Stomach (tissue), 9 donors: ENCODE measurements around the gene C9orf40. TPM values are rescaled to one million over a fixed set of nuclear protein-coding genes. Genes with fewer than 3 reads are reported as not detected.

Experiments used
- DNase-seq, 2 donors: peaks; one replicate each; pipeline versions ENCODE4 v3.0.0 to v3.0.0-alpha.2; 2013 to 2019
- H3K27ac ChIP-seq, 5 donors: fragments of 200-600 bp in 4 of 5; sonication (generic) in 4 of 5; one replicate each; pipeline ENCODE4 v1.5.1; 2013 to 2019; ENCODE audit warnings: mild to moderate bottlenecking in 1 of 5, moderate library complexity in 1 of 5
- H3K27me3 ChIP-seq, 3 donors: fragments of 200-600 bp; sonication (generic); one replicate each; pipeline ENCODE4 v1.5.1; 2017 to 2019; ENCODE audit warnings: mixed run types in 1 of 3
- H3K36me3 ChIP-seq, 4 donors: fragments of 200-600 bp; sonication (generic); 1 replicate in 3 of 4; 2 replicates in 1 of 4; pipeline ENCODE4 v1.5.1; 2016 to 2019
- H3K4me1 ChIP-seq, 4 donors: fragments of 200-600 bp; sonication (generic); one replicate each; pipeline ENCODE4 v1.5.1; 2016 to 2019
- H3K4me3 ChIP-seq, 4 donors: fragments of 200-600 bp; sonication (generic) in 3 of 4; one replicate each; pipeline ENCODE4 v1.5.1; 2016 to 2019; ENCODE audit warnings: mild to moderate bottlenecking in 1 of 4
- H3K9me3 ChIP-seq, 4 donors: fragments of 200-600 bp; sonication (generic); one replicate each; pipeline ENCODE4 v1.5.1; 2016 to 2019
- CTCF ChIP-seq, 7 experiments: fragments of 450-650 bp in 4 of 7; fragments of 200-600 bp in 3 of 7; sonication (generic) in 3 of 7; IDR thresholded peaks; one replicate each; pipeline ENCODE4 v1.5.1; 2016 to 2019; ENCODE audit warnings: antibody characterized with exemption in 7 of 7, control low read depth in 2 of 7, mild to moderate bottlenecking in 1 of 7
- EP300 ChIP-seq: sonication (generic); formaldehyde crosslinking; IDR thresholded peaks from one replicate; pipeline ENCODE4 v1.6.1; 2017; ENCODE audit warnings: antibody characterized with exemption
- POLR2A ChIP-seq, 4 donors: fragments of 450-650 bp; IDR thresholded peaks; one replicate each; pipeline ENCODE4 v1.6.1; 2016; ENCODE audit warnings: antibody characterized with exemption in 4 of 4, control low read depth in 2 of 4, mild to moderate bottlenecking in 1 of 4, moderate library complexity in 1 of 4
- POLR2AphosphoS5 ChIP-seq, 3 donors: sonication (generic); formaldehyde crosslinking; IDR thresholded peaks; one replicate each; pipeline ENCODE4 v1.6.1; 2016; ENCODE audit warnings: antibody characterized with exemption in 3 of 3
- WGBS, 5 donors: extraction: QIAGEN DNeasy Blood & Tissue Kit in 3 of 5; methylation state at CpG; one replicate each; pipeline versions ENCODE4 v1.1.5 to v1.1.7; 2013 to 2018; 5-methylcytosine and 5-hydroxymethylcytosine counted together
- intact Hi-C: fragments of 100-400 bp; cut with DNase I; formaldehyde crosslinking; loops from one replicate; pipeline ENCODE4 v1.15.1; 2023; ENCODE audit warnings: low total_unique reads
- polyA plus RNA-seq, 3 donors: library from polyadenylated mRNA; stranded (reverse); fragments of 200-250 nt; gene quantifications; one replicate each; pipeline ENCODE4 v1.2.3, GENCODE V29; 2013
- total RNA-seq, 5 donors: library from RNA; depleted of rRNA; stranded (reverse); fragments of >200 nt; gene quantifications; one replicate each; pipeline versions ENCODE4 v1.1.0 to v1.2.3, GENCODE V29; 2014 to 2016
- donor health status: healthy with polysubstance abuse.
- donor health status: Bipolar disorder and iron deficiency.
- donor health status: healthy.

C9orf40 gene
- total and polyA plus RNA-seq, 8 donors: 1.4 to 3.3 (median 2.2) TPM; not detected in 3

GRCh38 chr9:74985041-74985440 is 32.3 kb upstream of the C9orf40 start:
- Histone ChIP-seq H3K4me1 (peaks cover 0 to 6% (median 0%) of the 10 kb centered on the region in 4 donors), H3K27ac (no peak overlapping the region), H3K36me3 (peaks cover 0 to 37% (median 24%) of the 10 kb centered on the region in 4 donors), H3K9me3 (no peaks in the 10 kb centered on the region), H3K4me3 (no peak overlapping the region), H3K27me3 (no peaks in the 10 kb centered on the region)
- intact Hi-C loops: no loop called here
- TF ChIP-seq CTCF (IDR thresholded peaks at IDR 0.05) (no peak), POLR2AphosphoS5 (IDR thresholded peaks at IDR 0.05) (no peak), POLR2A (IDR thresholded peaks at IDR 0.05) (no peak), EP300 (no peak)
- no peak for DNase-seq

DNA sequence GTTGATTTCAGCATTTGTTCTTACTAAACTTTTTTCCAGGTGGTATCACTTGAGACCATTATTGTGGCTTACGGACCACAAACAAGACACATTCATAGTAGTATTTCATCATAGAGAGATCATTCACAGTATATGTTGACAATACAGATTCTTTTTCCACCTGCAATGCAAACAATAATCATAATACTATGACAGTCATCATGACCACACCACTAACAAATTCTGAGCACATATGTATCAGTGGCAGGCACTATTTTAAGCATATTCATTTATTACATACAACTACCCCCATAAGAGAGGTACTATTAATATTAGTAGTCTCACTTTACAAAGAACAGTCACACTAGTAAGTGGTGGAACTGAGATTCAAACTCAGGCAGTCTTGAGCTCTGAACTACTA is 31.0 kb upstream of the C9orf40 start:
- intact Hi-C loops: no loop called here

DNA sequence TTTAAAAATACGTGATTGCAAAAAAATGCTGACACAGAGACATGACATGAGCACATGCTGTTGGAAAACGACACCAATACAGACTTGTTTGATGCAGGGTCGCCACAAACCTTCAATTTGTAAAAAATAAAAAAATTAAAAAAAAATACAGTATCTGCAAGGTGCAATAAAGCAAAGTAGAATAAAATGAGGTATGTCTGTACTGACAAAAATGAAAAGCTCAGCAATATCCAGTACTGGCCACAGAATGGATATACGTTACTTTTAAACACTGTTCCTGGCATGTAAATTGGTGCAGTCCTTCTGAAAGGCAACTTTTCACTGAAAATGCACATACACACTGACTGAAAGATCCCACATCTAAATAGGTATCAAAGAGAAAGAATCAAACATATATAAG is 27.1 kb upstream of the C9orf40 start:
- TF ChIP-seq POLR2AphosphoS5 (IDR thresholded peaks at IDR 0.05): no peak
- TF ChIP-seq EP300: no peak
- TF ChIP-seq POLR2A (IDR thresholded peaks at IDR 0.05): no peak
- no peak for TF ChIP-seq CTCF (IDR thresholded peaks at IDR 0.05)

More for the DNA sequence above, 31.0 kb upstream of the C9orf40 start:
- no peak overlapping the region for H3K27ac ChIP-seq
- H3K4me1 ChIP-seq: peaks cover 0 to 6% (median 0%) of the 10 kb centered on the region in 4 donors
- H3K36me3 ChIP-seq: peaks cover 0 to 40% (median 32%) of the 10 kb centered on the region in 4 donors
- DNase-seq: no peak
- H3K4me3 ChIP-seq: no peak overlapping the region
- TF ChIP-seq EP300 (no peak), POLR2A (IDR thresholded peaks at IDR 0.05) (no peak), CTCF (IDR thresholded peaks at IDR 0.05) (no peak), POLR2AphosphoS5 (IDR thresholded peaks at IDR 0.05) (no peak)
- H3K9me3 ChIP-seq: no peaks in the 10 kb centered on the region
- no peaks in the 10 kb centered on the region for H3K27me3 ChIP-seq
- 93 to 100% (median 97%) methylated on average over 1 of the region's 1 CpG for WGBS, 5 donors

DNA sequence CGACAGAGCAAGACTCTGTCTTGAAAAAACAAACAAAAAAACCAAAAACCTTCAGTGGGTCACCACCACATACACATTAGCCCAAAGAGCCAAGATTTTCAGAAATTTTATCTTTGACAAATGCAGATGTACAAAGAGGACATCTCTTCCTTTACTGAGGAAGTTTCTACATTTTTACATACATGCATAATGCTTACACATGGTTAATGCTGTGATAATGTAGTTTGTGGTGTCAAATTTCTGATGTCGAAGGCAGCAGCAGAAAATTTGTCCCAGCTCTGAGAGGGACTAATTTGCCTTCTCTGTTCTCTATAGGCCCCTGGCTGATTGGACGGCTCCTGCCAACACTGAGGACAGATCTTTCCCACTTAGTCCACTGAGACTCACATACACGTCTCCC is 24.6 kb upstream of the C9orf40 start:
- no peak for TF ChIP-seq EP300
- TF ChIP-seq POLR2AphosphoS5 (IDR thresholded peaks at IDR 0.05): no peak
- TF ChIP-seq CTCF (IDR thresholded peaks at IDR 0.05): no peak
- TF ChIP-seq POLR2A (IDR thresholded peaks at IDR 0.05): no peak
- Histone ChIP-seq H3K27me3 (no peaks in the 10 kb centered on the region), H3K4me1 (no peaks in the 10 kb centered on the region), H3K27ac (no peak overlapping the region), H3K4me3 (no peak overlapping the region), H3K9me3 (peaks cover 0 to 19% (median 7%) of the 10 kb centered on the region in 4 donors), H3K36me3 (peaks cover 0 to 42% (median 18%) of the 10 kb centered on the region in 4 donors)
- intact Hi-C loops: no loop called here
- DNase-seq: no peak
- 83 to 95% (median 91%) methylated on average over 4 of the region's 4 CpGs for WGBS, 5 donors

More for the DNA sequence above, 27.1 kb upstream of the C9orf40 start:
- H3K9me3 ChIP-seq: peaks cover 0 to 19% (median 7%) of the 10 kb centered on the region in 4 donors
- no peak overlapping the region for H3K27ac ChIP-seq
- intact Hi-C loops: no loop called here
- 93 to 98% (median 96%) methylated on average over 4 of the region's 4 CpGs for WGBS, 5 donors
- no peaks in the 10 kb centered on the region for H3K4me1 ChIP-seq
- no peak overlapping the region for H3K4me3 ChIP-seq
- peaks cover 0 to 63% (median 36%) of the 10 kb centered on the region in 4 donors for H3K36me3 ChIP-seq
- H3K27me3 ChIP-seq: no peaks in the 10 kb centered on the region
- DNase-seq: no peak
